Parathyroid adenoma (tissue), 2 donors: Measurements from ENCODE around the gene PLCD1.
A peak's percentile ranks its signal among the peaks of the same experiment; 100 is the strongest.
"Not testable (repeated sequence)": the region's sequence is repeated elsewhere in the genome, so short reads cannot be mapped to it uniquely, and the experiment has no call there.

Source experiments
- H2AFZ ChIP-seq: fragments of 300-600 bp; sonication (generic); one replicate; pipeline ENCODE4 v1.7.0; 2017; ENCODE audit warnings: antibody characterized with exemption, mild to moderate bottlenecking
- H3K27ac ChIP-seq: fragments of 300-600 bp; sonication (generic); one replicate; pipeline ENCODE4 v1.7.0; 2017
- H3K27me3 ChIP-seq: fragments of 300-600 bp; sonication (generic); one replicate; pipeline ENCODE4 v1.7.0; 2017; ENCODE audit warnings: low read length; ENCODE audit not compliant: control insufficient read depth, insufficient read depth
- H3K36me3 ChIP-seq: fragments of 300-600 bp; sonication (generic); one replicate; pipeline ENCODE4 v1.7.0; 2017; ENCODE audit warnings: low read length; ENCODE audit not compliant: control insufficient read depth, insufficient read depth
- H3K4me1 ChIP-seq: fragments of 300-600 bp; sonication (generic); one replicate; pipeline ENCODE4 v1.7.0; 2017; ENCODE audit warnings: control low read depth
- H3K4me2 ChIP-seq: fragments of 300-600 bp; sonication (generic); one replicate; pipeline ENCODE4 v1.7.0; 2017; ENCODE audit warnings: low read length
- H3K4me3 ChIP-seq: fragments of 300-600 bp; sonication (generic); one replicate; pipeline ENCODE4 v1.7.0; 2017; ENCODE audit warnings: low read depth, low read length
- H3K79me2 ChIP-seq: fragments of 300-600 bp; sonication (generic); one replicate; pipeline ENCODE4 v1.7.0; 2017; ENCODE audit warnings: control low read depth
- H3K9ac ChIP-seq: fragments of 300-600 bp; sonication (generic); one replicate; pipeline ENCODE4 v1.7.0; 2017; ENCODE audit warnings: mild to moderate bottlenecking
- H3K9me3 ChIP-seq: fragments of 300-600 bp; sonication (generic); one replicate; pipeline ENCODE4 v1.7.0; 2017; ENCODE audit warnings: low read length; ENCODE audit not compliant: control insufficient read depth
- CTCF ChIP-seq: fragments of 300-600 bp; sonication (generic); IDR thresholded peaks from one replicate; pipeline ENCODE4 v1.7.0; 2017; ENCODE audit warnings: antibody characterized with exemption, mild to moderate bottlenecking
- donor health status: primary hyperparathyroidism.

Gene PLCD1

GRCh38 chr3:37979541-37980461 lies 49.6 kb downstream of the PLCD1 start:
- H3K36me3 ChIP-seq, result no peaks in the 10 kb centered on the region
- H3K27ac ChIP-seq, result no peak overlapping the region
- H3K27me3 ChIP-seq, result no peaks in the 10 kb centered on the region
- TF ChIP-seq CTCF, result no peak
- H3K4me3 ChIP-seq, result no peak overlapping the region
- no peak overlapping the region for H3K4me2 ChIP-seq
- H3K9ac ChIP-seq, result no peak overlapping the region
- H3K79me2 ChIP-seq, result peaks cover 3% of the 10 kb centered on the region
- H3K4me1 ChIP-seq, result no peaks in the 10 kb centered on the region
- H3K9me3 ChIP-seq, result no peaks in the 10 kb centered on the region
- H2AFZ ChIP-seq, result no peak overlapping the region

- Histone ChIP-seq H3K27me3 (no peaks in the 10 kb centered on the region), H3K9me3 (no peaks in the 10 kb centered on the region), H3K36me3 (no peaks in the 10 kb centered on the region), H3K4me1 (no peaks in the 10 kb centered on the region), H3K9ac (no peak overlapping the region), H3K4me2 (no peak overlapping the region), H2AFZ (no peak overlapping the region), H3K27ac (no peak overlapping the region), H3K4me3 (no peak overlapping the region), H3K79me2 (peaks cover 3% of the 10 kb centered on the region)
- peak; percentile 64 for TF ChIP-seq CTCF
These were observed 55.0 kb downstream of the PLCD1 start for GRCh38 chr3:37974121-37975083.

GRCh38 chr3:37973246-37974054 lies 56.0 kb downstream of the PLCD1 start:
- Histone ChIP-seq H3K4me3 (no peak overlapping the region), H3K36me3 (no peaks in the 10 kb centered on the region), H2AFZ (no peak overlapping the region), H3K9ac (no peak overlapping the region), H3K27ac (no peak overlapping the region), H3K4me1 (no peaks in the 10 kb centered on the region), H3K9me3 (no peaks in the 10 kb centered on the region), H3K27me3 (no peaks in the 10 kb centered on the region), H3K79me2 (peaks cover 3% of the 10 kb centered on the region), H3K4me2 (no peak overlapping the region)
- no peak for TF ChIP-seq CTCF

GRCh38 chr3:37972056-37972455 lies 57.4 kb downstream of the PLCD1 start:
- H3K4me1 ChIP-seq, H3K27me3 ChIP-seq, H3K4me3 ChIP-seq, H2AFZ ChIP-seq, H3K27ac ChIP-seq, H3K9ac ChIP-seq, H3K36me3 ChIP-seq, H3K79me2 ChIP-seq, H3K4me2 ChIP-seq, H3K9me3 ChIP-seq: not testable (repeated sequence)
